Measurements from ENCODE around the gene ADA. TPM values are rescaled to one million over a fixed set of nuclear protein-coding genes. Genes with fewer than 3 reads are reported as not detected.
"Not testable (repeated sequence)": the region's sequence is repeated elsewhere in the genome, so short reads cannot be mapped to it uniquely, and the experiment has no call there.

ADA gene
- total RNA-seq = 14.4 TPM

DNA sequence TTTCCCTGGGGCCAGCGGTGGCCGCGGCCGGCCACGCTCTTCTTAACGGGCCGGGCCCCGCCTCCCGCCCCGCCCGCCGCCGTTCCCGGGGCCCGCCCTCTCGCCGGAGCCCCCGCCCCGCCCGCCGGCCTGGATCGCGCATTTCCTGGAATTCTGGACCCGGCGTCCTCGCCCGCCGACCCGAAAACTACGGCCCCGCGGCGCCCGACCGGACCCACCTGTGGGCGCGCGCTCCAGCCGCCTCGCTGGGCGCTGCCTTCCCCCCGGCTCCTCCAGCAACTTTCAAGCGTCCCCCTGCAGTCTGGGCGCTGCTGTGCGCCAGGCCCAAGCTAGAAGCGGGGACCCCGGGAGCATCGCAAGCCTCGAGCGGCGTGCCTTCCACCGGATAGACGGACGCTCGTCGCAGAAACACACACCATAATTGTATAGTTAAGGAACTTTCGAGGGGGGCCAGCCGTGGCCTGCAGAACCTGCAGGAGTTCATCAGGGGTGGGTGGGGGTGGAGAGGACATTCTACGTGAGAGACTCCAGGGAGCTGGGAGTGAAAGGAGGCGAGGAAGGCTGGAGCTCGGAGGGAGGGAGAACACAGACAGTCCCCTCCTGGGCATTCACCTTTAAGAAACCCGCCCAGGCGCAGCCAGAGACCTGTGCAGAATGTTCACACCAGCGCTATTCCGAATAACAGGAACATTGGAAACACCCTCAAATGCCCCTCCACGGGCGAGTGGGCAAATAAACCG, at the start of gene ADA:
Gene ADA, minus strand, starts transcription at position 16 of the 740 bp plus-strand sequence. CDS start 92 bp downstream, outside the sequence.
- Histone ChIP-seq H3K4me1 (ENCODE audit: insufficient read depth, low read length) (peaks cover 48% of the 10 kb centered on the region), H3K4me3 (ENCODE audit: low read length) (peak within 1 kb of the TSS; percentile 78), H3K9me3 (ENCODE audit: low read depth, low read length) (no peaks in the 10 kb centered on the region), H3K27me3 (ENCODE audit: insufficient read depth, low read length) (no peaks in the 10 kb centered on the region)

DNA sequence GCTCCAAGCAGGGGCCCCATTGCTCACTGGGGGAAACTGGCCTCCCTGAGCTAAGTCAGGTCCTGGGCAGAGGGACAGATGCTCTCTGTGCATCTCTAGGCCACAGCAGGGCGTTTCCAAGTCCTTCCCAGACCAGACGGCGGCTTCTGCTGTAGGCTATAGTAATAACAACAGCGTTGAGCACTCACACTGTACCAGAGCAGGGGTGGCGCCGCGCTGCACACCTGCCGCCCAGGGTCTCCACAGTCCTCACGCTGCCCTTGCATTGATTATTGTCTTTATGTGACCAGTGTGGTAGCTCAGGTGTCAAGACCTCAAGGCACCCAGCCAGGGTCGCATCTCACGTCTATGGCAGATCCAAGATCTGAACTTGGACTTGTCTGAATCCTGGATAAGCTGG, 48.8 kb upstream of the ADA start:
- H3K4me1 ChIP-seq (ENCODE audit: insufficient read depth, low read length) = no peaks in the 10 kb centered on the region
- H3K9me3 ChIP-seq (ENCODE audit: low read depth, low read length) = no peaks in the 10 kb centered on the region
- no peak overlapping the region for H3K4me3 ChIP-seq (ENCODE audit: low read length)

DNA sequence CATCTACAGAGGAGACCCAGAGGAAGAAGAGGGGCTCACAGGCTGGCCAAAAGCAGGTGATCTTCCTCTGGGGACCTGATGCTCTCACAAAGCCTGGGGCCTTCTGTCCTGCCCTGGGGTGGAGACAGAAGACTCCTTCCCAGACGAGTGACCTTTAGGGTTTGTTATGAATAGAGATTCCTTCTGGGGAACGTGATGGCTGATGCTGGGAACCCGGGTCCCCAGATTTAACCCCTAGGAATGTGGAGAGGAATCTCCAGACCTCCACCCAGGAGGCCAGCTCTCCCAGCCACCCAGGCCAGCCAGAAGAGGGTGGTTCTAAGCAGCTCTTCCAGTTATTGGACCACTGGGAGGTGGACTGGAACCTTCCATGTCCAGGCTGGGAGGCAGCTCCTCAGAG, 46.9 kb upstream of the ADA start:
- no peaks in the 10 kb centered on the region for H3K9me3 ChIP-seq (ENCODE audit: low read depth, low read length)
- H3K4me1 ChIP-seq (ENCODE audit: insufficient read depth, low read length) = no peaks in the 10 kb centered on the region
- H3K27me3 ChIP-seq (ENCODE audit: insufficient read depth, low read length) = no peaks in the 10 kb centered on the region
- H3K4me3 ChIP-seq (ENCODE audit: low read length) = no peak overlapping the region

More for the DNA sequence above, 48.8 kb upstream of the ADA start:
- no peaks in the 10 kb centered on the region for H3K27me3 ChIP-seq (ENCODE audit: insufficient read depth, low read length)

DNA sequence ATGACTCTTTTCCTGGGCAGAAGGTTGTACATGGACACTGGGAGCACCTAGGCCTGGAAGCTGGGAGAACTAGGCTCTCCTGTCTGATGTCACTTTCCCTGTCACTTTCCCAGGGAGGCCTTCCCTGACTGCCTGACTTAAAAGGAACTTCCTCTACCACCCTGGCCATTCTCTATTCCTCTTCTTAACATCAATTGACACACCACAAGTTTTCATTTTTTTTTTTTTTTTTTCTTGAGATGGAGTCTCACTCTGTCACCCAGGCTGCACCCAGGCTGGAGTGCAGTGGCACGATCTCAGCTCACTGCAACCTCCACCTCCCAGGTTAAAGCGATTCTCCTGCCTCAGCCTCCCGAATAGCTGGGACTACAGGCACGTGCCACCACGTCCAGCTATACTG, 45.5 kb upstream of the ADA start:
- H3K4me3 ChIP-seq (ENCODE audit: low read length); H3K4me1 ChIP-seq (ENCODE audit: insufficient read depth, low read length); H3K9me3 ChIP-seq (ENCODE audit: low read depth, low read length); H3K27me3 ChIP-seq (ENCODE audit: insufficient read depth, low read length): not testable (repeated sequence)

DNA sequence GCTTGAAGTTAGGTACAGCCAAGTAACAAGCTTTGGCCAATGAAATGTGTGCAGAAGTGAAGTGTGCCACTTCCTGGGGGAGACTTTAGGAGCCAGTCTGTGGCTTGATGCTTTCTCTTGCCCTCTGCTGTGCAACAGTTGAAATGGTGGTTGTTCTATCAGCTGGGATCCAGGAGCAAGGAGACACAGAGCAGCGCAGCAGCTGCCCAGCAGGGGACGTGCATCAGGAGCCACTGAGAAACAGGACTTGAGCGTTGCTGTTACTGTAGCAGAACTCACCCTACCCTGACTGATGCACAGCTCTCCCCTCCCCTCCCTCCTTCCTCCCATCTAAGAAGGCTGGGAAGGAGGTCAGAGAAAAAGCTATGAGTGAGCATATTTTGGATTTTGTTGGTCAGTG, 44.8 kb upstream of the ADA start:
- no peaks in the 10 kb centered on the region for H3K9me3 ChIP-seq (ENCODE audit: low read depth, low read length)
- H3K27me3 ChIP-seq (ENCODE audit: insufficient read depth, low read length) = no peaks in the 10 kb centered on the region
- no peaks in the 10 kb centered on the region for H3K4me1 ChIP-seq (ENCODE audit: insufficient read depth, low read length)
- H3K4me3 ChIP-seq (ENCODE audit: low read length) = no peak overlapping the region

DNA sequence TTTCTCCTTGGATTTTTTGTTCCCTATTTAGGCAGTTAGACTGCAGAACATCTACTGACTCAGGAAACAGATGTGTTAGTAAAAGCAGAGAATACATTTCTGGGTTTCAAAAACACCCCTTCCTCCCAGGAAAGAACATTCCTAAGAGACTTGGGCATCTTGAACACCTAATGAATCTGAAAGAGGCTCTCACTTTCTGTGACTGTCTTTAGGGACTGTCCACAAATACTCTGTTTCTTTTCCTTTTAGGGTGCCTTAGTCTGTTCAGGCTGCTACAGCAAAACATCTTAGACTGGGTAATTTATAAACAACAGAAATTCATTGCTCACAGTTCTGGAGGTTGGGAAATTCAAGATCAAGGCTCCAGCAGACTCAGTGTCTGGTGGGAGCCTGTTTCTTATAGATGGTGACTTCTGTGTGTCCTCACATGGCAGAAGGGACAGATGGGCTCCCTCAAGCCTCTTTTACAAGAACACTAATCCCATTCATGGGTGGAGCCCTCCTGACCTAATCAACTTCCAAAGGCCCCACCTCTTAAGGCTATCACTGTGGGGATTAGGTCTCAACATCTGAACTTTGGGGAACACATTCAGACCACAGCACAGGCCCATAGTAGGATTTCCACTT, 44.3 kb upstream of the ADA start:
- Histone ChIP-seq H3K27me3 (ENCODE audit: insufficient read depth, low read length) (no peaks in the 10 kb centered on the region), H3K4me1 (ENCODE audit: insufficient read depth, low read length) (no peaks in the 10 kb centered on the region), H3K4me3 (ENCODE audit: low read length) (no peak overlapping the region), H3K9me3 (ENCODE audit: low read depth, low read length) (no peaks in the 10 kb centered on the region)

DNA sequence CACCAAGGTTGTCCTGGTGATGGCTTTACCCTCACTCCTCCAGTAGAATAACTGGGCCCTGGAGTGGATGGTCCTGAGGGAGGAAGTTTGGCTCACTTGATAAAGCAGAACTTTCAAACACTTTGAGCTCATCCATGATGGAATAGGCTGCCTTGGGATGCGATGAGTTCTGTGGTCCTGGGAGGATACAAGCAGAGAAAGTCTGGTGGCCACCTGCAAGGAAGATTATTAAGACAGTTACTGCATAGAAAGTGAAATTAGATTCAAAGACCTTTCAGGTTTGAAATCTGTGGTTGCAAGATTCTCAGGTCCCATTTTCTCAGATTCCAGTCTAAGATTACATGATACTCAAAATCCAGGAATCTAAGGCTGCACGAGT, 43.8 kb upstream of the ADA start:
- Histone ChIP-seq H3K9me3 (ENCODE audit: low read depth, low read length) (no peaks in the 10 kb centered on the region), H3K27me3 (ENCODE audit: insufficient read depth, low read length) (no peaks in the 10 kb centered on the region), H3K4me3 (ENCODE audit: low read length) (no peak overlapping the region), H3K4me1 (ENCODE audit: insufficient read depth, low read length) (no peaks in the 10 kb centered on the region)

DNA sequence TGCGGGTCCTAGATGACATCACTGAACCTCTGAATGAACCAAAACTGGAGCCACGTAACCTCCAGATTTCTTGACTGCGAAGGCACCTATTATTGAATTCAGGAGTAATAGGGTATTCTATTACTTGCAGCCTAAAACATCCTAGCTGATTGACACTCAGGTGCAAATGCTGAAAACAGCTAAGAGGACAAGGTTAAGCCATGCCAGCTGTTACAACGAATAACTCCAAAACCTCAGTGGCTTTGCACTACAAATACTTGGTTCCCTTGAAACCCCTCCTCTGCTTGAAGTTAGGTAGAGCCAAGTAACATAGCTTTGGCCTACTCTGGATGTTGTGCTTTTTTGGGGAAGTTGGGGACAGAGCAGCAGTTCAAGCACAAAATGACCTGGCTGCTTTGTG, 42.7 kb upstream of the ADA start:
- Histone ChIP-seq H3K9me3 (ENCODE audit: low read depth, low read length) (no peaks in the 10 kb centered on the region), H3K27me3 (ENCODE audit: insufficient read depth, low read length) (no peaks in the 10 kb centered on the region), H3K4me3 (ENCODE audit: low read length) (no peak overlapping the region), H3K4me1 (ENCODE audit: insufficient read depth, low read length) (no peaks in the 10 kb centered on the region)

DNA sequence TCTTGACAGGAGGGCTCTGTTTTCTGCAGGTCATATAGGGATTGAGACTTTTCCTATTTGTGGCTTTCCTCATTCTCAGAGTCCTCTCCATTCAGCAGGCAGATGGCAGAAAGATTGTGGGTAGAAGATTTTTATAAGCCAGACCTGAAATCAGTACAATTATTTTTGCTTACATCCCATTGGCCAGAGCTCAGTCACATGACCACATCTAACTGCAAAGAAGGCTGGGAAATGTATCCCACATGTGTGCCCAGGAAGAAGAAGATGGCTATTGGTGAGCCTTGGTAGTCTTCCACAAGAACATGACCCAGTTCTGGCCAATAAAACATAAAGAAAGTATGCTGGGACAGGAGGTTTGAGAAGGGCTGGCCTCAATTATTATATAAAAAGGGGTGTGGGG, 42.1 kb upstream of the ADA start:
- Histone ChIP-seq H3K27me3 (ENCODE audit: insufficient read depth, low read length) (no peaks in the 10 kb centered on the region), H3K9me3 (ENCODE audit: low read depth, low read length) (no peaks in the 10 kb centered on the region), H3K4me3 (ENCODE audit: low read length) (no peak overlapping the region), H3K4me1 (ENCODE audit: insufficient read depth, low read length) (no peaks in the 10 kb centered on the region)

DNA sequence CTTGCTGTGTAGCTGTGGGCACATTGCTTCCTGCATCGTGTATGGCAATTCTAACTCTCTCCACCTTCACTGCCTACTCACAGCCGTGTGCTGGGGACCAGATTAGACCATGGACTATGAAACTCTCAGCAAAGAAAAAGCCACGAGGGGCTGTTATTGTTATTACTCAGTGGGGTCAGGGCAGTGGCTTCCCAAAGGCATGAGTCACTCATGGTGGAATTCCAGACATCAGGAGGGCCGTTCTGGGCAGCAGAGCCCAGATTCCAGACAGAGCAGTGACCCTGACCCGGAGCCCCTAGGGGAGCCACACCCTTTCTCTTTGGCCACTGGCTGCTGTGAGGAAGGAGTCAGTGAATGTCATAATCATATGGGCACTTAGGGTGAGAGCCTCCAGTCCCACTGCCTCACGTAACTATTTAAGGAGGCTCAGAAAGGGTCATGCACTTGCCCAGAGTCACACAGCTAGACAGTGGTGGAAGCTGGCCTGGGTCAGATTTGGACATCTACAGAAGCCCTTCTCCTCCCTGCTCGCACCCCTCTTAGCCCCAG, 41.5 kb upstream of the ADA start:
- Histone ChIP-seq H3K9me3 (ENCODE audit: low read depth, low read length) (no peaks in the 10 kb centered on the region), H3K27me3 (ENCODE audit: insufficient read depth, low read length) (no peaks in the 10 kb centered on the region), H3K4me3 (ENCODE audit: low read length) (no peak overlapping the region), H3K4me1 (ENCODE audit: insufficient read depth, low read length) (no peaks in the 10 kb centered on the region)

DNA sequence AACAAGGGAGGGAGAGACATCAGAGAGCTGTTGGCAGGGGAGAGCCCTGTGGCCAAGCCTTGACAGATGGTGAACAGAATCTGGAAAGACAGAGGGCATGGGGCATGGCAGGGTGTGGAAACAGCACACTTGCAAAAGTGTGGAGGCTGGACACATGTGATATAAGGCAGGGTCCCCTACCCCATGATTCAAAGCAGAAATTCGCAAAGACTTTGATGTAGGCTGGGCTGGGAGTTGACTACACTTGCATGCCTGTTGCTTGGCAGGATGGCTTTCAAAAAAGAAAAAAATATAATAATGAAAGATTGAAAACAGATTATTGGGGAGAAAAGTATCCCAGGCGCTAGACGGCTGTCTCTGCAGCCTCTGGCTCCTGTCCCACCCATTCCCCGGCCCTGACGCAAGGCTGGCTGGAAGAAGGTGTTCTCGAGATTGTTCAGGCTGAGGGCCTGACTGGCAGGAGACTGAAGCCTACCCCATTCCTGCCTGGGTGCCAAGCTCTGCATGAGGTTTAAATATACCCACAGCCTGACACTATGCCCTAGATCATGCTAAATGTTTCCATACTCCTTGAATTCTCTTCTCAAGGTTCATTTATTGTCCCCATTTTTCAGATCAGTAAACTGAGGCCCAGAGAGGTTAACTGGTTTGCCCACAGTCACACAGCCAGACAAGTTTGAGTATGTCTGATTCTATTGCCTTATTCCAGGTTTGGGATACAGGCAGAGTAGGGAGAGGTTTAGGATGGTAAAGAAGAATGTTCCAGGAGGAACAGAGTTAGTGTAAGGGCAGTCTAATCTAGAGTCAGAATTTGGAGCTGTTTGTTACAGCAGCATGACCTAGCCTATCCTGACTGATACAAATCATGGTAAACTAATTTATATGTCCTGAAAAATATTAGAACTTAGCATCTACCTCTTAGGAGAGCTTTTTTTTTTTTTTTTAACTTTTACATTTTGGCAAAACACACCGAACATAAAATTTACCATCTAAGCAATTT, 40.2 kb upstream of the ADA start:
- Histone ChIP-seq H3K9me3 (ENCODE audit: low read depth, low read length) (no peaks in the 10 kb centered on the region), H3K27me3 (ENCODE audit: insufficient read depth, low read length) (no peaks in the 10 kb centered on the region), H3K4me3 (ENCODE audit: low read length) (no peak overlapping the region)

DNA sequence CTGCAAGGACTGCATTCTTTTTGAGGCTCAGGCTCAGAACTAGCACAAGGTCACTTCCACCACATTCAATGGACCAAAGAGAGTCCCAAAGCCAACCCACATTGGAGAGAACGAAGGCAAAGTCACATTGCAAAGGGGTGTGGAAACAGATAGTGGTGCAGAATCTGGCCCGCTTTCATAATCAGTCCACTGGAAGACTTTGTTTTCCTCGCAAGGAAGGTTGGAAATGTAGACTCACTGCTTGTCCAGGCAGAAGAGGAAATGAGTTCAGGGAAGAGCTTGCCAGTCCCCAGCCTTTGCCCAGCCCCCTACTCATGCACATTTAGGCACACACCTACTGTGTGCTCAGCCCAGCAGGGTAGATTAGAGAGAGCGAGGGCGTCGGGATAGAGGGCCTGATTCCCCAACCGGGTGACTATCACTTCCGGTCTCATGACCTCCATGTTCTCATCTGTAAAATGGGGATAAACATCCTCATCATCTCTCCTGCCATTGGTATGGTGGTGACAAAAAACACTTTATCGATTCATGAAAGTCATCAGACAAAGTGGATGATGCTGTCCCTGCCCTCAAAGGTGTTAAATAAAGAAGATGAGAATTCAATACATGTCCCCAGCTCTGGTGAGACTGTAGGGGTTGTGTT, 39.4 kb upstream of the ADA start:
- no peaks in the 10 kb centered on the region for H3K4me1 ChIP-seq (ENCODE audit: insufficient read depth, low read length)
- H3K4me3 ChIP-seq (ENCODE audit: low read length) = no peak overlapping the region
- no peaks in the 10 kb centered on the region for H3K27me3 ChIP-seq (ENCODE audit: insufficient read depth, low read length)
- no peaks in the 10 kb centered on the region for H3K9me3 ChIP-seq (ENCODE audit: low read depth, low read length)

More for the DNA sequence above, 40.2 kb upstream of the ADA start:
- no peaks in the 10 kb centered on the region for H3K4me1 ChIP-seq (ENCODE audit: insufficient read depth, low read length)

DNA sequence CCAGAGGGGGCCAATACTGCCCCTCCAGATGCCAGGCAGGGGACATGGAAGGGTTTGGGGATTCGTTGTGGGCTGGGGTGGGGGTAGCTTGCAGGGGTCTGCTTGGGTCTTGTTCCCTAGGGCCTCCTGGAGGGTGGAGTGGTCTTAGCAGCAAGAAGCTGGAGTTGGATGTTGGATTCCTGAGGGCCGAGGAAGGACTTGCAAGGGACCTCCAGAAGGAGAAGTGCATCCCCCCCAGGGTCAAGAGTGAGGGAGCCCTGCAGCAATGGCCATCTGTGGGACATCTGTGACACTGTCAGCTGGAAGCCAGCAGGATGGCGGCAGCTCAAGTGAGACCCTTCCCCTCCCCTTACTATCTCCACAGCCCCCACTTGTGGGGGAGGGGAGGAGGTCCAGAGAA, 38.3 kb upstream of the ADA start:
- Histone ChIP-seq H3K4me1 (ENCODE audit: insufficient read depth, low read length) (no peaks in the 10 kb centered on the region), H3K27me3 (ENCODE audit: insufficient read depth, low read length) (no peaks in the 10 kb centered on the region), H3K9me3 (ENCODE audit: low read depth, low read length) (no peaks in the 10 kb centered on the region), H3K4me3 (ENCODE audit: low read length) (no peak overlapping the region)

DNA sequence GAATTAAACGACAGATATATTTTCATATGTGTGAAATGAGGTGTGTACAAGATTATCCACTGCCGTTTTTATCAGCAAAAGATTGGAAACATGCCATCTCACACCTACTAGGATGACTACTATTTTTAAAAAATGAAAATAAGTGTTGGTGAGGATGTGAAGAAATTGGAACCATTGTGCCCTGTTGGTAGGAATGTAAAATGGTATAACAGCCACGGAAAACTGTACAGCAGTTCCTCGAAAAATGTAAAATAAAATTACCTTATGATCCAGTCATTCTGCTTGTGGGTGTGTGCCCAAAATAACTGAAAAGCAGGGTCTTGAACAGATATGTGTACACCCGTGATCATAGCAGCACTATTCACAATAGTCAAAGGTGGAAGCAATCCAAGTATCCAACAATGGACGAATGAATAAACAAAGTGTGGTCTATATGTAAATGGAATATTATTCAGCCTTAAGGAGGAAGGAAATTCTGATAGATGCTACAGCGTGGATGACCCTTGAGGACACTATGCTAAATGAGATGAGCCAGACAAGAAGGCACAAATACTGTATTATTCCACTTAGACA, 36.6 kb upstream of the ADA start:
- Histone ChIP-seq H3K27me3 (ENCODE audit: insufficient read depth, low read length) (no peaks in the 10 kb centered on the region), H3K4me1 (ENCODE audit: insufficient read depth, low read length) (no peaks in the 10 kb centered on the region), H3K4me3 (ENCODE audit: low read length) (no peak overlapping the region), H3K9me3 (ENCODE audit: low read depth, low read length) (no peaks in the 10 kb centered on the region)
